GM21390 (cell line): ENCODE data around the gene SPINT1.

Experiments
- ATAC-seq: cut with Tn5 transposase; IDR thresholded peaks from one replicate; pipeline ENCODE4 v1.9.1; 2021; ENCODE audit not compliant: unreplicated experiment

SPINT1 gene

DNA sequence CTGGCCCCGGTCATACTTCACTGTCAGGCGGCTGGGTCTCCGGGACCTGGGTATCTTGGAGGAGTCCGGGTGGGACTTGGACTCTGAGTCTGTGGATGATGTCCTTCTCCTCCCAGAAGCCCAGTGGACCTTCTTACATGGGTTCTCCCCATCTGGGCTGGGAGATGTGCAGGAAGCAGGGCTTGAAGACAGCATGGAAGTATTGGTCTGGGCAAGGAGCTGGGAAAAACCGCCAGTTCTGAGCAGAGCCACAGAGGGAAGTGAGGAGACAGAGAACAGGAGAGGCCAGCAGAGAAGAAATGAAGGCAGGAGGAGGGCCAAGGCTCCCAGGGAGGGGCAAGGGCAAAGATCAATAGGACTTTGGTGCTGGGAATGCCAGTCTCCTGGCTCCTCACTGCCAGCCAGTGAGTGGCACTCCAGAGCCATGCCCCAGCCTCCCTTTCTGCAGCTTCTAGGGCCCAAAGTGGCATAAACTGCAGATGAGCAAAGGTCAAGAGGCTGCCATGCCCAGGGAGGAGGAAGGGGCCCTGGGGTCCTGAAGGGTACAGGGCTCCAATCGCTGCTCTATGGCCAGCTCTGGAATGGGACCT is 15.3 kb upstream of the SPINT1 start, which contains the start of gene PPP1R14D:
Gene PPP1R14D (minus strand): TSS at position 262 of the 590 bp plus-strand sequence. CDS start 67 bp downstream, at position 195.
- ATAC-seq, result no peak

DNA sequence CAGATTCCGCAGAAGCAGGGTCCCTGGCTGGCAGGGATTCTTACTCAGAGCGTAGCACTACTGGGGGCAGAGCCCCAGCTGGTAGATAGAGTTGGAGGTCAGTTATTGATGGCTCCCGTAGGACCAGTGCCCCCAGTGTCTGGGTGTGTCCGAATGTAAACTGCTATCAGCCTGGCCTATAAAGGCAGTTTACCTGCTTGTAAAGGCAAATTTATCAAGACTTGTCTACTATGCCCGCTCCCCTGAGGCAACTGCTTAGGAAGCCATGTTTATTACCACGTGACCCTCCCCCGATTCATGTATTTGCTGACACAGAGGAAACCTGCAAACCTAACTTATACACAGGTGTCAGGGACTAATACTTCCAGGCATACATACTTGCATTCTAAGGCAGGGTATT is 14.7 kb upstream of the SPINT1 start:
- no peak for ATAC-seq

DNA sequence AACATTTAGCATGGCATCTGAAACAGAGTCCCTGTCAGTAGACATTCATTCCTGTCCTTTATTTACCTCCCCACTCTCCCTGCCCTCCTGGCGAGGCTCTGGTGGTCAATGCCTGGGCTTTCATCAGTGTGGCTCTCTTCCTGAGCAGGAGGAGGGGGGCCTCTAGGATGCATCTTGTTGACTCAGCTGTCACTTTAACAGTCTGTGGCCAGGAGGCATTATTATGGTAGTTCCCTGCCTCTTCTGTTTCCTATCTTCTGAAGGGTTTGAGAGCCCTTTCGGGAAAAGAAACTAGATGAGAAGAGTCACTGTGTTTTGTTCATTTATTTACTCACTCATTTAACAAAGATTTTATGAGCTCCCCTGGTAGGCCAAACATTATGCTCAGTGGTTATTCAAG is 13.0 kb upstream of the SPINT1 start:
- no peak for ATAC-seq

DNA sequence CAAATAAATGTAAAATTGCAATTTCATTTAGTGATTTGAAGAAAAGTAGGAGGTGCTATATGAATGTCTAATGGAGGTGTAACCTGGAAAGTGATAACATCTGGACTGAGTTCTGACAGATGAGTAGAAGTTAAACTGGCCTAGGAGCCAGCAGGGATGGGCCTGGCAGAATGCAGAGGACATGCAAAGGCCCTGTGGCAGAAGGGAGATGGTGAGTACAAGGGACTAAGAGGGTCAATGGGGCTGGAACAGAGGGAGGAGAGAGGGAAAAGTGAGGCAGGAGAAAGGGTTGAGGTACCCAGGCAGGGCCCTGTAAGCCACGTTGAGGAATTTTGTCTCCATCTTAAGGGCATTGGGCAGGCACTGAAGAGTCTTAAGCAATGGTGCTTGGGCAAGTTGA is 12.0 kb upstream of the SPINT1 start:
- ATAC-seq, result no peak

DNA sequence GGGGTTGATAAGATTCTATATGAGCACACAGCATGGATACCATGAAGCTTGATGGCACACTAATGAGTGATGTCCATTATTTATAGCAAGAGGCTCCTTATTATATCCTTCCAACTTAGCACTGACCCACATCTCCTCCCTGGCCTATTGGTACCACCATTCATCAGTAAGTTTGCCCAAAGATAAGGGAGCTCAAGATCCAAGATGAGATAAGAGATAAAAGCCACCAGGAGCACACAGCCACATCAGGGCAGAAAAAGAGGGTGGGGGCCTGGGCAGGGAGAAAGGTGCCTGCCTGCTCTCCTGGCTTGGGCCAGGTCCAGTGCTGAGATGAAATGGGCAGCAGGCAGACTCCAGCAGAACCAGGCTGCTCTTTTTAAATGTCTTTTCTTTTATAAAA is 10.9 kb upstream of the SPINT1 start:
- ATAC-seq, result no peak

DNA sequence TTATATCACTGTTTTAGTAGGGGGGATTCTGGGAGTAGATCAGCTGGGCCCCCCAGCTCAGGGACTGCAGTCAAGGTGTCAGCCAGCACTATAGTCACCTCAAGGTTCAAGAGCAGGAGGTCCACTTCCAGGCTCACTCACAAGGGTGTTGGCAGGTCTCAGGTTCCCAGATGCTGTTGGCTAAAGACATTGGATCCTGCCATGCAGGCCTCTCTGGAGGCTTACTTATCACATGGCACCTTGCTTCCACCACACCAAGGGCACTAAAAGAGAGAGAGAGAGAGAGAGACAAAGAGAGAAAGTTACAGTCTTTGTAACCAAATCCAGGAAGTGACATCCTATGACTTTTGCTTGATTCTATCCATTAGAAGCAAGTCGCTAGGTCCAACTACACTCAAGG is 7.8 kb upstream of the SPINT1 start:
- no peak for ATAC-seq

DNA sequence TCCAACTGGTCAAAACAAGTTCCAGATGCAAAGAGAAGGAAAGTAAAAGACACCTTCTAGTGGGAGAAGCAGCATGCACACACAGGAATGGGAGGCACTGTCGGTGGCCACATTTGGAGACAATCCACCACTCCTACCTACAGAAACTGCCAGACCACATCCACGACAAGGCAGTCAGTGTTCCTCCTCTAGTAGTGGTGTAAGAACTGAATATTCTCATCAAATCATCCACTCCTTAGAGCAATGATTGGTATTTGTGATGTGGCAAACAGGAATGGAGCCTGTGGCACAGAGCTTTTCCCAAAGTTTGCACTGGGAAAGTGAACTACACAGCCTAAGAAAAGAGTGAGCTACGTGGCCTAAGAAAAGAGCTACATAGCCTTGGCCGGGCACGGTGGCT is 5.1 kb upstream of the SPINT1 start:
- ATAC-seq, result no peak

DNA sequence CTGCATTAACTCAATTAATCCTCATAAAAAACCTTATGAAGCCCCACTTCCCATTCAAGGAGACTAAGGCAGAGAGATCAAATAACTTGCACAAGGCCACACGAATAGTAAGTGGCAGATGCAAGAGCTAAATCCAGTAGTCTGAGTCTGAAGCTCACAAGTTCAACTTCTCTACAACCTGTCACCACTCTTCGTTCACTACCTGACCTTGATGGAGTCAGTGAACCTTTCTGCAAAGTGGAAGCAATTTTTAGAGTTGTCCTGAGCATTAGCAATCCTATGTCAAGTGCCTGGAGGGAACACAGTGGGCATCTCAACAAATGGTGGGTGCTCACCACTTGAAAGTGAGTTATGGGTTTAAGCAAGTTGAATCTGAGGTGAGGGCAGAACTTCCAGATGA is 2.1 kb upstream of the SPINT1 start:
- no peak for ATAC-seq

DNA sequence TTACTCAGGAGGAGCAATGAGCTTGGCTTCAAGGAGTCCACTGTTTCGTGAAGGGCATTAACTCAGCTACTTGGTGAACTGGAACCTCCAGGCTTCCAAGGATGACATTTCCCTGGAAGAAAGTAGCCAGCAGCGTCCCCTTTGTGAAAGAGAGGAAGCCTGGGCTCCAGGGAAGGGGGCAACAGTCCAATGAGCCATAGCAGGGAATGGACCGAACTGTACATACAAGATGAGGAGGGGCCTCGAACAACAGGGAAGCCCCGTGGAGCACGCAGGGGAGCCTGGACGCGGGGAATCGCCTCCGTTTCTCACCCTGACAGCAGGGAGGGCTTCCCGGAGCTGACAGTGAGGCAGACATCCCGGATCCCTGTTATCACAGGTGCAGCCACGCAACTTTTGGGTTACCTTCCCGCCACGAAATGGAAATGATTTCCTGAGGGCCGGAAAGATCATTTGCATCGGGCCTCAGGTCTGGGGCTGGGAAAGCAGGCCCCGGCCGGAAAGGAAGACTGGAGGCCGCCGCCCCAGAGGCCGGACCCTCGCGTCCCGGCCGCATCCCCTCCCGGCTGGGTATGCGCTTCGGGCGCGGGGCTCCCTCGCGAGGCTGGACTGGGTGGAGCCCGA is 475 bp upstream of the SPINT1 start:
- ATAC-seq, result no peak

DNA sequence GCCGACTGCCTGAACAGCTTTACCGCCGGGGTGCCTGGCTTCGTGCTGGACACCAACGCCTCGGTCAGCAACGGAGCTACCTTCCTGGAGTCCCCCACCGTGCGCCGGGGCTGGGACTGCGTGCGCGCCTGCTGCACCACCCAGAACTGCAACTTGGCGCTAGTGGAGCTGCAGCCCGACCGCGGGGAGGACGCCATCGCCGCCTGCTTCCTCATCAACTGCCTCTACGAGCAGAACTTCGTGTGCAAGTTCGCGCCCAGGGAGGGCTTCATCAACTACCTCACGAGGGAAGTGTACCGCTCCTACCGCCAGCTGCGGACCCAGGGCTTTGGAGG is 815 bp downstream of the SPINT1 start:
- ATAC-seq, result no peak

DNA sequence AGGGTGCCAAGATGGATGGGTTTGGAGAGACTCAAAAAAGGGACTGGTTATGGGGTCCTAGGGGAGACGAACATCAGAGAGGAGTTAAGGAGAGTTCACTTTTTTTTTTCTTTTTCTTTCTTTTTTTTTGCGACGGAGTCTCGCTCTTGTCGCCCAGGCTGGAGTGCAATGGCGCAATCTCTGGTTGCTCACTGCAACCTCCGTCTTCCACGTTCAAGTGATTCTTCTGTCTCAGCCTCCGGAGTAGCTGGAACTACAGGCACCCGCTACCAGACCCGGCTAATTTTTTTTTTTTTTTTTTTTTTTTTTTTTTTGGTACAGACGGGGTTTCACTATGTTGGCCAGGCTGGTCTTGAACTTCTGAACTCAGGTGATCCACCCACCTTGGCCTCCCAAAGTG is 1.2 kb downstream of the SPINT1 start:
- ATAC-seq, result no peak

DNA sequence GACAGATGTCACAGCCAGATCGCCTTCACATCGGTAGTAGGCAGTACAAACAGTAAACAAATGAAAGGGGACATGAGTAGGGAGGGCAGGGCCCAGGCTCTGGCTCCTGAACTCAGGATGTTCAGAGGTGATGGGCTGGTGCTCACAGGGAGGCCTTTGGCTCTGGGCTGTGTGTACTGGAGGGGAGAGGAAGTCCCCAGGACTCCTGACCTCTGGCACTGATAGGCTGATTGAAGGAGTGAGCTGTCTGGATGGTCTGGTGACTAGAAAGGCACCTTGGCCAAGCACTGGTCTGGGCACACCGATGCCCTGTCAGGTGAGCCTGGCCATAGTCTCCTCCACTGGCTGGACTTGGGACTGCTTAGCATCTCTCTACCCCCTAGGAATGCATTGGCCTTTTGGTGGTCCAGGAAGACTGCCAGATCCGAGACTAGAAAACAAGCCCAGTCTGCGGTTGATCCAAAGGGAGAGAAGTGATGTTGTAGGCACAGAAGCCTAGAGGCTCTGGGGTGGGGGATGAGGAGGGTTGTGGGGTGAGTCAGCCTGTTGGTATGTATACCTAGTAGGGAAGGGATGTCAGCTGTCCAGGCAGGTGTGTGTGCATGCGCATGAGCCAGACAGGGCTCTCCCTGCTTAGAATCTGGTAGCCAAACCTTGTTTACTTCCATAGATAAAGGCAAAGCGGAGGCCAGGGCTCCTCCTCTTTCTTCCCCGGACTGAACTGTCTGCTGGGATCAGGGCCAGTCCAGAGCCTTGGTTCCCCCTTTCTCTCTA is 1.9 kb downstream of the SPINT1 start:
- ATAC-seq, result no peak

DNA sequence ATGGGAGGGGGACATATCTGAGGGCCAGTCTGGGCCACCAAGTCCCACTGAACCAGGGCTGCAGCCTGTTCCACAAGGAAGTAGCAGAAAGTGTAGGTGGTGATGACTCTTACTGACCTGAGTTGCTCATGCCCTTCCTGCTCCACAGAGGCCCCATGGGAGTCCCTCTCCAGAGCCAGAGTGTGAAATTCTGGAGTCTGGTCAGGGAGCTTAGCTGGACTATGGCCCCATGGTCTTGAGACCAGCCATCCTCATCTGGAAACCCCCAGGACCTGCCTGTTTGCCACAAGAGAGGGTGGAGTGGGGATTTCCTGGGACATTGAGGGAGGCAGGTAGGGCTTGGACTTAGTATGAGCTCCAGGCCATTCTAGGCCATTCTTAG is 3.0 kb downstream of the SPINT1 start:
- ATAC-seq, result peak; percentile 9

DNA sequence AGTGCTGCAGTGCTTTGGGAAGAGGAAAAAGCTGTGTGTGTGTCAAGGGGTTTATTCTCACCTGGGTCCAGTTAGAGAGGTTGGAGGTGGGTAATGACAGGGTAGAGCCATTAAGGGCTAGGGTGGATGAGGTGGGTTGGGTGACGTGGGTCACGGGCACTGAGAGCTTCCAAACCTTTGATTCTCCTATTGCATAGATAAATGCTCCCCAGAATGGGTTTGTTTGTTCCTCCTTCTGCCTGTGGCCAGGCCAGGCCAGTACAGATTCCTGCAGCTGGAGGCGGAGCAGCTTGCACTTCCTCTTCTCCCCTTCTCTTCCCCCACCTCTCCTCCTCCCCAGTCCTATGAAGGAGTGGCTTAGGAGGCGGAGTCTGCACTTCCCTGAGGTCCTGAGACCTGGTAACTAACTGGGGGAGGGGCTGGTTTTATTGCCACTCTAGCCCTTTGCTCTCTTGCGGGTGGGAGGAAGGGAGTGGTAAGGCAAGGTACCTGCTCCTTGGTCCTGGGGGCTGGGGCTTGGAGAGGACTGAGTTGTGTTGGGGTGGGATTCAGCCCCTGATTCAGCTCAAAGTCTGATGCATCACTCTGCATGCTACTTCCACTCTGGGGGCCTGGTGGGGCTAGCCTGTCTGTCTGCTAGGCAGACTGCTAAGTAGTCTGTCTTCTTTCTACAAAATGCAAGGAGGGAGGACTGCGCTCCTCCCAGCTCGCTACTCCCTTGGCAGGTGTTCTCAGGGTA is 3.5 kb downstream of the SPINT1 start:
- peak; percentile 75 for ATAC-seq

DNA sequence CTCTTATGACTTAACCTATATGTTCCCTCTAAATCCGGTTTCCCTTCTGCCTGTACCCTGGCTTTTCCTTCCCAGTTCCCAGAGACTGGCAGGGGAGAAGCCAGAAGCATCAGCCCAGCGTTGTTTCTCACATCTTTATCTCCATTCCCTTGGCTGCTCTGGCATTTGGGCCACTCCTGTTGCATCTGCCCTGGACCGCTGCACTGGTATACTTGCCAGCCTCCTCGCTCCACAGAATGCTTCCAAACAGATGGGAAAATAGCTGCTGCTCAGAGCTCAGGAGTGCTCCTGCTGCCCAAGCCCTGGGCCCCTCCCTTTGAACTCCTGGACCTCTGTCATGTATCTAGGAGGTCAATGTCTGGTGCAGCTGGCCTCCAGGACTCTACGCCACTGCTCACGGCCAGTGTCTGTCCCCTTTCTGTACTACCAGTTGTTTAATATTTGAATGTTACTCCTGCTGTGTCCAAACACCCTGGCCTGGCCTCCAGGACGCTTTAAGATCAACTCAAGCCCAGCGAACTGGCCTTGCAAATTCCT is 6.8 kb downstream of the SPINT1 start:
- ATAC-seq, result no peak

DNA sequence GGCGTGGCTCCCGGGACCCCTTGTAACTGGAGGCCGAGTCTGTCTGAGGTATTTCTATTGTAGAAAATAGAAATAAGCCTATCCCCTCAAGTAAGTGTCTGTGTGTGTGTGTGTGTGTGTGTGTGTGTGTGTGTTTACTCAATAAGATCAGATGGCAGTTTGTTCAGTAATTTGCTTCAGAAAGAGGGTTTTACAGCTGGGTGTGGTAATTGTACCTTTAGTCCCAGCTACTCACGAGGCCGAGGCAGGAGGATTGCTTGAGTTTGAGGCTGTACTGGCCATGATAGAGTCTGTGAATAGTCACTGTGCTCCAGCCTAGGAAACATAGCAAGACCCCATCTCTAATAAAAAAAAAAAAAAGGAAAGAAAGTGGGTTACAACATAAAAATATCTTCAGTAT is 8.7 kb downstream of the SPINT1 start:
- ATAC-seq, result no peak

DNA sequence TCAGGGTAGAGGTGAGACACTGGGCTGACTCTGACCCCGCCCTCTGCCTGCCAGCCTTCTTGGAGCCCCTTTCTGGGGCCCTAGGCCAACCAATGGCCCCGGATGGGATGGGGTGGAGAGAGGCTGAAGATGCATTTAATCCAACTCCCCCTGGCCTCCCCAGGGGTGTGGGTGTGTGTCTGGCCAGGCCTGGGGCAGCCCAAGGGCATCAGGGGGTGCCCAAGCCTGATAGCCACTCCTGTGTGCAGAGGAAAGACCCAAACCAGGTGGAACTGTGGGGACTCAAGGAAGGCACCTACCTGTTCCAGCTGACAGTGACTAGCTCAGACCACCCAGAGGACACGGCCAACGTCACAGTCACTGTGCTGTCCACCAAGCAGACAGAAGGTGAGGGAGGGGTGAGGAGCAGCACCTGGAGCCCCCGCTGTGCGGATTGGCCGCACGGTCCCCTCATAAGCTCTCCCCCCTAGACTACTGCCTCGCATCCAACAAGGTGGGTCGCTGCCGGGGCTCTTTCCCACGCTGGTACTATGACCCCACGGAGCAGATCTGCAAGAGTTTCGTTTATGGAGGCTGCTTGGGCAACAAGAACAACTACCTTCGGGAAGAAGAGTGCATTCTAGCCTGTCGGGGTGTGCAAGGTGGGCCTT is 9.5 kb downstream of the SPINT1 start:
- ATAC-seq, result no peak

DNA sequence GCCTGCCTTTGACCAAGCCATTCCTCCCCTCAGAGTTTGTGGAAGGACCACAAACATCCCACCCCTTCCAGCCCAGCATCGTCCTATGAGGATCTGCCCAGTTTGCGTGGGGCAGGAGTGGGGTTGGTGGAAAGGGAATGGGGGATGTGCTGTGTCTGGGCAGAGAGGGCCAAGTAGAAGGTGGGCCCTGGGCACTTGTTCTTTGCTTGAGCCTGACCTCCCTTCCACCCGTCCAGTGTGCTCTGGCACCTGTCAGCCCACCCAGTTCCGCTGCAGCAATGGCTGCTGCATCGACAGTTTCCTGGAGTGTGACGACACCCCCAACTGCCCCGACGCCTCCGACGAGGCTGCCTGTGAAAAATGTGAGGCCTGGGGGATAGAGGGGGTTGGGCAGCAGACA is 10.3 kb downstream of the SPINT1 start:
- ATAC-seq, result no peak

DNA sequence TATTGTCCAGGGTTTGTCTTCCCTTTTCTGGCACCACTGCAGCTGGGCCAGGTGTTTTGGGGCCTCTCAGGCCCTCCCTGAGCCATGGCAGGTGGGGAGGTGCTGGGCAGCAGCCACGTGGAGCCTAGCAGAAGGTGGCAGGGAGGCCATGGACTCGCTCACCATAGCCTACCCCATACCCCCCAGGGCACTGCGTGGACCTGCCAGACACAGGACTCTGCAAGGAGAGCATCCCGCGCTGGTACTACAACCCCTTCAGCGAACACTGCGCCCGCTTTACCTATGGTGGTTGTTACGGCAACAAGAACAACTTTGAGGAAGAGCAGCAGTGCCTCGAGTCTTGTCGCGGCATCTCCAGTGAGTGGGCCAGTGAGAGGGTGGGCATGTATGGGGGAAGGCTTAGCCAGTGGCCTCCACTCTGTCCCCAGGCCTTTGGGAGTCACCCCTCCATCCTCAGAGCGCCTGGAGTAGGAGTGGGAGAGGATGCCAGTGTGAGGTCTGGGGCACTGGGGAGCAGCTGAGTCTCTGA is 11.9 kb downstream of the SPINT1 start:
- ATAC-seq, result no peak

DNA sequence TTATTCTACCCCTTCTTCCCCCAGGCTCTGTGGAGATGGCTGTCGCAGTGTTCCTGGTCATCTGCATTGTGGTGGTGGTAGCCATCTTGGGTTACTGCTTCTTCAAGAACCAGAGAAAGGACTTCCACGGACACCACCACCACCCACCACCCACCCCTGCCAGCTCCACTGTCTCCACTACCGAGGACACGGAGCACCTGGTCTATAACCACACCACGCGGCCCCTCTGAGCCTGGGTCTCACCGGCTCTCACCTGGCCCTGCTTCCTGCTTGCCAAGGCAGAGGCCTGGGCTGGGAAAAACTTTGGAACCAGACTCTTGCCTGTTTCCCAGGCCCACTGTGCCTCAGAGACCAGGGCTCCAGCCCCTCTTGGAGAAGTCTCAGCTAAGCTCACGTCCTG is 12.9 kb downstream of the SPINT1 start:
- ATAC-seq, result no peak
